NOMO-1 treated with dmso at 0.1 percent for 144 hours (cell line): ENCODE data around the gene SELPLG.
"Not testable (repeated sequence)": the region's sequence is repeated elsewhere in the genome, so short reads cannot be mapped to it uniquely, and the experiment has no call there.

Source experiments
- DNase-seq: peaks from one replicate; lab custom pipeline; 2025; ENCODE audit not compliant: unreplicated experiment; lab: John Stamatoyannopoulos, UW

The SELPLG gene

DNA sequence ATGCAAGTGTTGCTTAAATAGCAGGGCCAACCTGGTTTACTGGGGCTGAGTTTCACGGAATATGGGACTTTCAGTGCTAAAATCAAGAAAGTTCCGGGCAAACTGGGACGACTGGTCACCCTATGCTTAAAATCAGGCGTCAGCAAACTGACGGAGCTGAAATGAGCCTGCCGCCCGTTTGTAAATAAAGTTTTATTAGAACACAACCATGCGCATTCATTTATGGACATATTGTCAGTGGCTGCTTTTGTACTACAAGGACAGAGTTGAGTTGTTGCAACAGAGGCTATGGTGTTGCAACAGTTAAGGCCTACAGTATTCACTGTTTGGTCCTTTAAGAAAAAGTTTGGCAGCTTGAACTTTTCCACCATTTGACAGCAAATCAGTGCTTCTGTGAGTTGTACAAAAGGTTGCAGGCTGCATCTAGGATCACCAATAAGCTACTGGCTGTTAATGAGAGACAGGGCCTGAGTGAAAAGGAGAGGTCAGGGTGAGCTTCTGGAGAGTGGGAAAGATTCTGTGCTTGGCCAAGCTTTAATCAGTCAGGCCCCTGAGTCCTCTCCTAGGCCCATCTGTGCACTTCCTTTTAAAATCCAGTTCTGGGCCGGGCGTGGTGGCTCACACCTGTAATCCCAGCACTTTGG lies 13.3 kb downstream of the SELPLG start:
- DNase-seq, result no peak

DNA sequence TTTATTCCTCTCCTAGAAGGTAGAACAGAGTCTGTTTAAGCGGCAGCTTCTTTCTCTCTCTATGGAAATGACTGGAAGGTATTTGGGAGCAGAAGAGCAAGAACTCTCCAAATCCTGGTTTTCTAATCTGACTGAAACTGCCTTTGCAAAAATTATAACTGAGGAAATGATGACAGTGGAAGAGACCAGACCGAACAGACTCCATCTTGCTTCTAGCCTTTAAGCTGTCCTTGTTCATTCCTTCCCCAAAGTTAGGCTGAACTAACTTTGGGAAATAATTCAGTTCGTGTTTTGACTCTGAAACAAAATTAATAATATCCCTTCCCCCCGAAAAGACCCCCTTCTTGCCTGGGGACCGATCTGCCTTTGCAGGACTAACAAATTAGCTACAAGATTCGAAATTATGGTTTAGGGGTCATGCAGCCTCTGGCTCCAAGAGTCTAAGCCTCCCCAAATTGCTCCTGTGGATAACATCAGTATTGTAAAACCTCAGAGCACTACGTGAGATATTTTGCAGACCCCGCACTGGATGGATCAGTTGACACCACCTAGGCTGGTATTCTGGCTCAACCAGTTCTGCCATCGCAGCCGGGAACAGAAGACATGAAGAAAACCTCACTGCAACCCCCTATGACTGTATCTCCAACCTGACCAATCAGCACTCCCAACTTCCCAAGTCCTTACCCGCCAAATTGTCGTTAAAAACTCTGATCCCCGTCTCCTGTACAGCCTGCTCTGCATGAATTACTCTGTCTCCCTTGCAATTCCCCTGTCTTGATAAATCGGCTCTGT lies 14.1 kb downstream of the SELPLG start:
- no peak for DNase-seq

DNA sequence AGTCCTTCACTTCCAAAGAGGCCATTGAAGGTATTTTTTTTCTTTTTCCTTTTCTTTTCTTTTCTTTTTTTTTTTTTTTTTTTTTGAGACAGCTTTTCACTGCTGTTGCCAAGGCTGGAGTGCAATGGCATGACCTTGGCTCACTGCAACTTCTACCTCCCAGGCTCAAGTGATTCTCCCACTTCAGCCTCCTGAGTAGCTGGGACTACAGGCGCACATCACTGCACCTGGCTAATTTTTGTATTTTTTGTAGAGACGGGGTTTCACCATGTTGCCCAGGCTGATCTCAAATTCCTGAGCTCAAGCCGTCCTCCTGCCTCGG lies 14.8 kb downstream of the SELPLG start:
- not testable (repeated sequence) for DNase-seq

DNA sequence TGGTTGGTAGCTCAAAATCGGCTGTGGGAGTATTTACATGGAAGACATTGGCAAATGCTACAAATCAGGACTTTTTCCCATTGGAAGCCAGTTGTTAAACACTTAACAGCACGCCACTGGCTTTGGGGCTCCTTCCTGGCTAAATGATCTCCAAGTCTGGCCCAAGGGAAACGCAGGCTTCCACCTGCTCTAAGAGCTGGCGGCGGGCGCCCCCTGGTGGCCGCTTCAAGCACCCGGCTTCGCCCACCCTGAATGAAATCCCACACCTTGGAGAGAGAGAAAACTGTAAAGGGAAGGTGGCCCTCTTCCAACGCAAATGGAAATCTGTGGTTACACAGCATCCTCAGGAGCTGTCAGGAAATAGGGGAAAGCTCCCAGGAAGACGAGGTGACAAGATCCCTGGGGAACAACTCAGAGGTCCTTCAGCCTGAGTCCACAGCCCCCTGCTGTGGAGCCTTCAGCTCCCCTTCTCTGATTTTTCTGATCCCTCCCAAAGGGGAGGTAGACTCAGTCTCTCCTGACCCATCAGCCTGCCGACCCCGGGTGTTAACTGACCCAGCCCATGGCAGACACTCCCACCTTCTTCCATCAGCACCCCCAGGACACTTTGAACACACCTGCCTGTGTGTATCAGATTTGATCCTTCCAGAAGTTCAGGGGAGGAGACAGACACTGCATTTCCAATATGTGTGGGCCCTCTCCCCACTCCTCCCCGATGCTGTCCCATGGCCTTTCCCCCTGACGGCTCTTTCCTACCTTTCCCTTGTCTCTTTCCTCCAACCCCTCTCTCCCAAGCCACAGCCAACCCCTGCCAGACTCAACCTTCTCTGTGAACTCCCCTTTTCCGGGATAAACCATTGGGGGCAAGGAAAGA lies 15.4 kb downstream of the SELPLG start:
- peak; percentile 33 for DNase-seq

DNA sequence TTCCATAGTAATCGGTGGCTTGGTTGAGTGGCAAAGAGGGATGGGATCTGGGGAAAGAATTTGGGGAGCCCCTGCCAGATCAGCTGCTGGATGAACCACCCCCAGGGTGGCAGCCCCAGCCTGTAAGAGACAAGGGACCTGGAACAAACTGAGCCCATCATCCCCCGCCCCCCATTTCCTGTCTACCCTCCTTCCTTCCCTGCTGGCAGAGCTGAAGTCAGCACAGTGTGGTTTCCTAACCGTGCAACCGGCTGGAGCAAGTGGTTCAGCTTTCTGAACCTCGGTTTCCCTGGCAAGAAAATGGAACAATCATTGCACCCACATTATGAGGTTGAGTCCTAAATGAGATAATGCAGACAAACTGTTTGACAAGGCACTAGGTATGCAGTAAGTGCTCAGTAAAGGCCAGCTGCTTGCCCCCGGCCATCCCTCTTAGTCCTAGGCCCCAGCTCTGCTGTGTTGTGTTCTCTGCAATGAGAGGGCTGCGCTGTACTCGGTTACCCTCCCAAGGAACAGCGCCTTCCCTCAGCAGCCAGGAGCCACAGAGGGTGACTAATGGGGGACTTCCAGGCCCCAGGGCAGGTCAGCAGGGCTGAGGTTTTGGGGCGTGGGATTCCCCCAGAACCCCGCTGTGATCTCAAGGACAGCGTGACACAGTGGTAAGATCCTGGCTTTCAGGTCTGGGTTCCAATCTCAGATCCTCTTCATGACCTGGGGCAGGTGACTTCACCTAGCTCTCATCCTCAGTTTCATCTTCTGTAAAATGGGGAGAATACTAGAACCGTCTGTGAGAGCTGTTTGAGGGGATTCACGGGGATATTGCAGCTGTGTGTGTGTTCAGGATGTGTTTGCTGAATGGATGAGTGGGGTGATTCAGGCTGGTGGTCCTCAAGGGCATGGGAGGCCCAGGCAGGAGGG lies 16.5 kb downstream of the SELPLG start:
- DNase-seq, result no peak

DNA sequence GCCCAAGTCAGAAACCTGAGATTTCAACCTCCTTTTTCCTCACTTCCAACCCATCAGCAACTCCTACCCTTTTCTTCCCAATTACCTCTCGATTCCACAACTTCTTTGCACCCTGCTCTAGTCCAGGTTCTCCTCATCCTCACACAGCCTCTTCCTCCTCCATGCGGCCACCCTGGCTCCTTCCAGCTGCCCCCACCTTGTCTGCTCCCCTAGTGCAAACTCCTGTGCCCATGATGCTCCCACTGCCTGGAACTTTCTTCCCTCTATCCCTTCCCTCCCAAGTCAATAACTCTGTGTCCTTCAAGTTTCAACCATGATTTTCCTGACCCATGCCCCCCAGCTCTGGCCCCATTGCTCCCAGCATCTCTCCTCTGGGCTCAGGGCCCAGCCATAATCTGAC lies 17.3 kb downstream of the SELPLG start:
- no peak for DNase-seq

DNA sequence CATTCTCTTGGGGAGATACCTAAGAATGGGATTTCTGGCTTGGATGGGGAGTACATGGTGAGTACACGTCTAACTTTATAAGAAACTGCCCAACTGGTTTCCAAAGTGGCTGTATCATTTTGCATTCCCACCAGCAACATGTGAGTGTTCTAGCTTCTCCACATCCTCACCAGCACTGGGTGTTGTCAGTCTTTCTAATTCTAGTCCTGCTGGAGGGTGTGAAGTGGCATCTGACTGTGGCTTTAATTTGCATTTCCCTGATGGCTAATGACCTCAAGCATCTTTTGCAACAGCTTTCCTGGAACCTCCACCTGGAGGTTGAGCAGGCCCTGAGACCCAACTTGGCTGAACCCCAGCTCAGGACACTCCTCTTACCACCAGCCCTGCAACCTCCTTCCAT lies 17.8 kb downstream of the SELPLG start:
- no peak for DNase-seq

DNA sequence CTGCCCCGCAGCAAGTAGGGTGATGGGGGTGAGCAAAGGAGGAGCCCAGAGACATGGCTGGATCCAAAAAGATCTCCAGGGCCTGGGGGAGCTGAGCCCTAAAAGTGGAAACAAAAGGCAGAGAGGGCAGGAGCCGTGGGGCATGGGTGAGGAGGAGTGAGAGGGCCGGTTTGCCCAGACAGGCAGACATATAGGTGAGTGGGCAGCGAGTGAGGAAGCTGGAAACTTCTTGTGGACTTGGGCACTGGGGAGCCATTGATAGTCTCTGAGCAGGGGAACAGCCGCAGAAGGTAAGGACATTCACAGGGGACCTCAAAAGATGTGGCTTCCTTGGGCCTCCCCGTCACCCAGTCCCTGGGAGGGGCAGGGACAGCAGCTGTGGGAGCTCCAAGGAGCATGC lies 19.1 kb downstream of the SELPLG start:
- no peak for DNase-seq

DNA sequence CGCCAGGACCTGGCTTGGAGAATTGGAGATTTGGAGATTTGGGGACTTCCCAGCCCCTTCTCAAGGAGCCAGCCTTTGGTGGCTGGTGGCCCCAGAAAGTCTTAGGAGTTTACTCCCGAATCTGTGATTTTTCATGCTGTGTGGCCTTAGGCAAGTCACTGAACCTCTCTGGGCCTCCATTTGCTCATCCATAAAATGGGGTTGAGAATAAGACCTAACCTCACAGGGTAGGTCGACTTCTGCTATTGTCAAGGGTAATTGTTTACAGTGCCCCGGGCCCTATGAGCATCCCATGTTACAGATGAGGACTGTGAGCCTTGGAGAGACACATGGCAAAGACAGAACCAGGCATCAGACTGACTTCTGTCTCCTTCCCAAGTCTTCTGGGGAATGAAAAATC lies 19.7 kb downstream of the SELPLG start:
- no peak for DNase-seq

DNA sequence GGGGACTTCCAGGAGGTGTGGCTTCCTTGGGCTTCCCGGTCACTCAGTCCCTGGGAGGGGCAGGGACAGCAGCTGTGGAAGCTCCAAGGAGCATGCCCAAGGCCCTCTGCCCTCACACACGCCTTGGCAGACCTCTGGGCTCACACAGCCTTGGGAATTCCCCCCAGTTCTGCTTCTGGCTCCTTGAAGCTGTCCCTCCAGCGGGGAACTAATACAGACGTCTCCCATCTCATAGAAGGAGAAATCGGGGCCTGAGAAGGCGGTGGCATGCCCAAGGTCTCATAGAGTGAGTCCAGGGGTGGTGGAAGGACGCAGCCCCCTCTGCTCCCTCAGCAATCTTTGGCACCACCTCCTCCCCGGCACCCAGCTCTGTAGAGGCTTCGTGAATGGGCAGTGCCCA lies 20.1 kb downstream of the SELPLG start:
- no peak for DNase-seq

DNA sequence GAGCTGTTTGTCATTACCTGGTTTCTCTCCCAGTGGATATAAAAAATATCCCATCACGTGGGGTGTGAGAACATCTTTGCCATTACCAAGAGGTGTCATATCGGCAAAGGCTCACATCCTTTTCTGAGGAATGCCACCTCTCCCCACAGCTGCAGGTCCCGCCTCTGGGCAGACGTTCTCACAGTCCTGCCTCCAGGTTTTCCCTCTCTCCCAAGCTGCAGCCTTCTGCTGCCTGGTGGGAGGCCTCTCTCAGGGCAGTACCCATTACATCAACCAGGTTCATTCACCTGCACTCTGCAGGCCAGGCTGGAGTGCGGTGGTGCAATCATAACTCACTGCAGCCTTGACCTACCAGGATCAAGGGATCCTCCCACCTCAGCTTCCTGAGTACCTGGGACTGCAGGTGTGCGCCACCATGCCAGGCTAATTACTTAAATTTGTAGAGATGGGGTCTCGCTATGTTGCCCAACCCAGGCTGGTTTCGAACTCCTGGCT lies 20.9 kb downstream of the SELPLG start:
- no peak for DNase-seq

DNA sequence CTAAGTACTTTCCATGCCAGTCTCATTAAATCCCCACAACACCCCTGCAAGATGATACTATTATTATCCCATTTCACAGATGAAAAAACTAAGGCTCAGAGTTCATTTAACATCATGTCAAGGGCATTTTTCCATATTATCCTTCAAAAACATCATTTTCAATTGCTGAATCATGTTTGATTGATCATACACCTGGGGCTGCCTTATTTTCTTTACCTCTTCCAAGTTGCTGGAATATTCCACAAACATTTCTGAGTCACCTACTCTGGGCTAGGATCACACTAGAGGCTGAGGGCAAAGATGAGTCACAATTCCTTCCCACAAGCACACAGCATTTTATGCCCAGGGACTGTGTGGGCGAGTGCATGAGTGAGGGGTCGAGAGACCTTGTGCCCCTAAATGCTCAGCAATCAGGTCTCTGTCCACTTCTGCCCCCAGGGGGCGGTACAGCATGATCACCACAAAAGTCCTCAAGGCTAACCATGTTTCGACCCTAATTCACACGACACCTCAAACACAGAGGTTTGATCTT lies 21.7 kb downstream of the SELPLG start:
- no peak for DNase-seq

DNA sequence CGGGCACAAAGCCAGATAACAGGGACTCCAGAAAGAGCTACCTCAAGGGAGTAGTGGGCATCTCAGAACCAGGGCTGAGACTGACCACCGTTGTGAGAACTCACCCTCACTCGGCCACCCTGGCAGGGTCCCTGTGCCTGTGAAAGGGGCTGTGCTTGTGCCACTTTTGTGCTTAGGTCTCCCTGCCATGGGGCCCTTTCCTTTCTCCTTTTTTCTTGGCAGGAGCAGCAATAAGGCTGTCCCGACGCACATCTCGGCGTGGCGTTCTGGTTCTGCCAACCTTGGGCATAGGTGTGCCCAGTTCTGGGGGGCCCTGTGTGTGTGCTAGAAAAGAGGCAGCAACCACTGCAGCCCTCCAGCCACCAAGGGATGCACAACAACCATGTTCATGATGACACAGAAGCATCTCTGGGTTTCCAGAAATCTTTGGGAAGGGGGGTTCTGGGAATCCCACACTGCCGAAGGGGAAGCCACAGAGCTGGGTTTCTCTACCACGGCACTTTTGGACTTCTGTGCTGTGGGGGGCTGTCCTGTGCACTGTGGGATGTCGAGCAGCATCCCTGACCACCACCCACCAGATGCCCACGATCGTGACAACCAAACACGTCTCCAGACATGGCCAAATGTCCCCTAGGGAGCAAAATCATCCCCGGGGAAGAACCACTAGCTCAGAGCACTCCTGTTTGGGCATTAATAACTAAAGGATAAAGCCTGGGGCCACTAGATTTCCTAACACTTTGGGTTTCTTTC lies 22.7 kb downstream of the SELPLG start:
- no peak for DNase-seq

DNA sequence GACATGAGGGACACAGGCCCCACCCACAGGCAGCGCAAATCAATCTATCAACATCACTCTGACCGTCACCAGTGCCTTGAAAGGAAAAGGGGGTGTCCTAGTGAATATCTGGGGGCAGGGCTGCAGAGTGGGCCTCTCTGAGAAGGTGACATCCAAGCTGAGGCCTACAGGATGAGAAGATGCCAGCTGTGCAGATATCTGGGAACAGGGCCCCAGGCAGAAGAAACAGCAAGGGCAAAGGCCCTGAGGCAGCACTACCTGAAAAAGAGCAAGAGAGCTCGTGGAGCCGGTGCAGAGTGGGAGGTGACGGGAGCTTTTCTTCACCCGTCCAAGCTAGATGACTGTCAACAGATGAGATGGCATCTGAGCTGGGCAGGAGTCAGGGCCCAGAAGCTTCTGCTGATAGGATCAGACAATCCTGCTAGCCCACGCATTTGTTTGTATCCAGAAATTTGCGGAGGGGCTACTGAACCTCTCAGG lies 23.3 kb downstream of the SELPLG start:
- no peak for DNase-seq

DNA sequence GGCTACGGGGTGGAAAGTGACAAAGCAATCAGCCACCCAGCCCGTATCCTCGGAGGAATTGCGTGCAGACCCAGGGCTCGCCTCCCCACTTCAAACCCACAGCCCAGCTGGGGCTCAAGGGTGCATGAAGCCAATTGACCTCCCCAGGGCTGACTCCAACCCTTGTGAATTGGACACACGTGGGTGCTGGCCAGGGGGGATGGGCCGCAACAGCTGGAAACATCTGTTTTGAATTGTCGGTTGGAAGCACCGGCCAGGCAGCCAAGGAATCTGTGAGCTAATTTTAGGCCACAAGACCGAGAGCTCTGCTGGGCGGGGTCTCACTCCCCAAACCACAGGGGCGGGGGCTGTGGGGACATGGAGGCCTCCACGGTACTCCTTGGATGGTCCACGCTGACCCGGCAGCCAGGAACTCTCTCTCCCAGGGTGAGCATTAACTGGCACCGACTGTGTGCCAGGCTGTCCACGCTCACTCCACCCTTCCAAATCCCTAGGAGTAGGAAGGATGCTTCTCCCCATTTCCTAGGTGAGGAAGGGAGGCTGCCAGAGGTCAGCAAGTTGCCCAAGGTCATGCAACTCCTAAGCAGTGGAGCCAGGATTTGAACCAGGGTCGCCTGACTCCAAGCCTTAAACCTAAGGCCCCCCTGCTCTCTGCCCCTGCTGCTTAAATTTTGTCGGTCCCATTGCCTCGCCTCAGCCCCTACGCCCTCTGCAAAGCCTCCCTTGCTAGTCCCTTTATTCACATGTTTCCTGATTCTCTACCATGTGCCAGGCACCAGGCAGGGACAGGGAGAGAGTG lies 24.0 kb downstream of the SELPLG start:
- DNase-seq, result no peak

DNA sequence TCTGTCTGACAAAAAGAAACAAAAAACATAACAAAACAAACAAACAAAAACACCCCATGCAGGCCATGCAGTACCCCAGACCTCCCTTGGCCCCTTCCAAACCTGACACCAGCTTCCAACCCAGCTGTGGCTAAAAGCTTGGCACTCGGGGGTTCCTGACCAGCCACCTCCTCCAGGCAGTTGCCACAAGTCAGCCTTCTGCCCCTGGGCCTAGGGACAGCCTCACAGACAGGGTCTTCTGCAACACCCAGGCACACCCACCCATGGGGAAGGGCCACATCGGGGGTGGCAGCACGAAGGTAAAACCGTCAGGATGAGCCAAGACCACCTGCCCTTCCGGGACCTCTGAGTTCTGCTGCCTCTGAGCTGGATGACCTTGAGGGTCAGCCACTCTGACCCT lies 25.1 kb downstream of the SELPLG start:
- DNase-seq, result no peak

DNA sequence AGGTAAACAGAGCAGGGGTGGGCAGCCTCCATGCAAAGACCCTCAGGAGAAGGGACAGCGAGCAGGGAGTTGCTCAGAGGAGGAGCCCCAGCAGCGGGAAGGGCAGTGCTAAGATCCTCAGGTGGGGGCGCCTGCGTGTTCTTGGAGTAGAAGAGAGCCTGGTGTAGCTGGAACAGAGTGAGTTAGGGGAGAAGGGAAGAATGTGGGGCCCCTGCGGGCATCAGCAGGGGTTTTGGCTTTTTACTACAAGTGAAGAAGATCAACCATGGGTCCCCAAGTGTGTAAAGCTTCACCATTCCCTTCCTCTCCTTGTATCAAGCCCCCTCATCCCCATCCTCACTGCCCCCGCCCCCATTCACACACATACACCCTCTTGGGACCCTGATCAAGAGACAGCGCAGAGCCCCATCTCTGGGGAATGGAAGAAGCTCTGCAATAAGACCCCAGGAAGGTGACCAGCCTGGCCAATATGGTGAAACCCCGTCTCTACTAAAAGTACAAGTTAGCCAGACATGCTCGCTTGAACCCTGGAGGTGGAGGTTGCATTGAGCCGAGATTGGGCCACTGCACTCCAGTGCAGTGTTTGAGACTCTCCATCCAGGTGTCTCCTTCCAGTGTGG lies 25.6 kb downstream of the SELPLG start:
- DNase-seq, result no peak

DNA sequence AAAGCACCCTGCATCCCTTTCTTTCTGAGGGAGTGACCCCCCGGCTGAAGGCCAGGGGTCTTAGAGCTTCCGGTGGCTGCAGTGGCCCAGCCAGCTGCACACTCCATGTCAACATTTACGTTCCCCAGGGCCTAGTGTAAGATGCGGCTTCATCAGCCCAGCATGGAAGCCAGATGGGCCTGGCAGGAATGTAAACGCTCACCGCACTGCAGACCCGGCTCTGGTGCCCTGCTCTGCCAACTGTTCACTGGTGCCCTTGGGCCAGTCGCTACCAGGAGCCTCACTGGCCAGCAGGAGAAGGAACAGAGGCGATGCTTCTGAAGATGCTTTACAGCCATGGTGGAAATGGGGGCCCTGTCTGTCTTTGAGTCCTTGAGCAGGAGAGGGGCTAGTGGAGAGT lies 27.2 kb downstream of the SELPLG start:
- no peak for DNase-seq
